ENCODE results near the gene UBA6.

UBA6 gene

DNA sequence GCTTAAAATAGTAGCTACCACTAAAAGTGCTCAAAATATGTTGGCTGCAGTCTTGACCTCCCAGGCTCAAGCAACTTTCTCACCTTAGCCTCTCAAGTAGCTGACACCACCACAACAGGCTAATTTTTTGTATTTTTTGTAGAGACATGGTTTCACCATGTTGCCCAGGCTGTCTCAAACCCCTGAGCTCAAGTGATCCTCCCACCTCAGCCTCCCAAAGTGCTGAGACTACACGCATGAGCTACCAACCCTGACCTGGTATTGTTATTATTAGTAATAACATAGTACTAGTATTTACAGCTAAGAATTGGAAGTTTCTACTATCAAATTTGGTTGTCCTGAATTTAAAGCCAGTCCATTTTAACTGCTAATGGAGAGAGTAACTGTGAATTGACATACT is 124.4 kb downstream of the UBA6 start:
- no peaks in the 10 kb centered on the region for H3K79me2 ChIP-seq (ENCODE audit: insufficient read depth, low read length)
- H3K4me3 ChIP-seq (ENCODE audit: low read length, poor library complexity, severe bottlenecking) = no peak overlapping the region
- H3K36me3 ChIP-seq (ENCODE audit: insufficient read depth, low read length) = no peaks in the 10 kb centered on the region; the same call in 1 of the 2 replicates
- H3K27me3 ChIP-seq (ENCODE audit: insufficient read depth, low read length, poor library complexity, severe bottlenecking) = no peaks in the 10 kb centered on the region
- H4K20me1 ChIP-seq (ENCODE audit: insufficient read depth, low read length, poor library complexity, severe bottlenecking) = no peaks in the 10 kb centered on the region
- no peaks in the 10 kb centered on the region for H3K9me3 ChIP-seq (ENCODE audit: insufficient read depth, low read depth, low read length)
- no peak overlapping the region for H2AFZ ChIP-seq (ENCODE audit: low read length)
- H3K4me2 ChIP-seq (ENCODE audit: low read depth, low read length, poor library complexity, severe bottlenecking) = no peak overlapping the region
- no peaks in the 10 kb centered on the region for H3F3A ChIP-seq (ENCODE audit: low read depth)
- H3K9me2 ChIP-seq (replicated peaks; ENCODE audit: low read depth, low read length) = no peaks in the 10 kb centered on the region
- TF ChIP-seq CTCF (conservative IDR thresholded peaks at IDR 0.05; ENCODE audit: low read length) (no peak), EZH2phosphoT487 (IDR thresholded peaks at IDR 0.05; ENCODE audit: borderline replicate concordance) (no peak)
- peaks cover 58% of the 10 kb centered on the region for H3K4me1 ChIP-seq (ENCODE audit: insufficient read depth, low read length, poor library complexity, severe bottlenecking)
- no peak overlapping the region for H3K9ac ChIP-seq (ENCODE audit: low read depth, low read length, poor library complexity, severe bottlenecking)

- no peaks in the 10 kb centered on the region for H3K27me3 ChIP-seq (ENCODE audit: insufficient read depth, low read length, poor library complexity, severe bottlenecking)
- H2AFZ ChIP-seq (ENCODE audit: low read length) = no peak overlapping the region
- no peak for TF ChIP-seq EZH2phosphoT487 (IDR thresholded peaks at IDR 0.05; ENCODE audit: borderline replicate concordance)
- no peak for TF ChIP-seq CTCF (conservative IDR thresholded peaks at IDR 0.05; ENCODE audit: low read length)
- no peak overlapping the region for H3K9ac ChIP-seq (ENCODE audit: low read depth, low read length, poor library complexity, severe bottlenecking)
- H3K9me2 ChIP-seq (replicated peaks; ENCODE audit: low read depth, low read length) = no peaks in the 10 kb centered on the region
- no peaks in the 10 kb centered on the region for H4K20me1 ChIP-seq (ENCODE audit: insufficient read depth, low read length, poor library complexity, severe bottlenecking)
- peak overlapping the region; percentile 47 for H3K4me2 ChIP-seq (ENCODE audit: low read depth, low read length, poor library complexity, severe bottlenecking)
- H3K79me2 ChIP-seq (ENCODE audit: insufficient read depth, low read length) = no peaks in the 10 kb centered on the region
- H3K4me3 ChIP-seq (ENCODE audit: low read length, poor library complexity, severe bottlenecking) = no peak overlapping the region
- H3F3A ChIP-seq (ENCODE audit: low read depth) = no peaks in the 10 kb centered on the region
- no peaks in the 10 kb centered on the region for H3K9me3 ChIP-seq (ENCODE audit: insufficient read depth, low read depth, low read length)
- H3K4me1 ChIP-seq (ENCODE audit: insufficient read depth, low read length, poor library complexity, severe bottlenecking) = peaks cover 60% of the 10 kb centered on the region
- H3K36me3 ChIP-seq (ENCODE audit: insufficient read depth, low read length) = no peaks in the 10 kb centered on the region; the same call in 1 of the 2 replicates
These were observed 124.9 kb downstream of the UBA6 start for GRCh38 chr4:67576059-67576466.

DNA sequence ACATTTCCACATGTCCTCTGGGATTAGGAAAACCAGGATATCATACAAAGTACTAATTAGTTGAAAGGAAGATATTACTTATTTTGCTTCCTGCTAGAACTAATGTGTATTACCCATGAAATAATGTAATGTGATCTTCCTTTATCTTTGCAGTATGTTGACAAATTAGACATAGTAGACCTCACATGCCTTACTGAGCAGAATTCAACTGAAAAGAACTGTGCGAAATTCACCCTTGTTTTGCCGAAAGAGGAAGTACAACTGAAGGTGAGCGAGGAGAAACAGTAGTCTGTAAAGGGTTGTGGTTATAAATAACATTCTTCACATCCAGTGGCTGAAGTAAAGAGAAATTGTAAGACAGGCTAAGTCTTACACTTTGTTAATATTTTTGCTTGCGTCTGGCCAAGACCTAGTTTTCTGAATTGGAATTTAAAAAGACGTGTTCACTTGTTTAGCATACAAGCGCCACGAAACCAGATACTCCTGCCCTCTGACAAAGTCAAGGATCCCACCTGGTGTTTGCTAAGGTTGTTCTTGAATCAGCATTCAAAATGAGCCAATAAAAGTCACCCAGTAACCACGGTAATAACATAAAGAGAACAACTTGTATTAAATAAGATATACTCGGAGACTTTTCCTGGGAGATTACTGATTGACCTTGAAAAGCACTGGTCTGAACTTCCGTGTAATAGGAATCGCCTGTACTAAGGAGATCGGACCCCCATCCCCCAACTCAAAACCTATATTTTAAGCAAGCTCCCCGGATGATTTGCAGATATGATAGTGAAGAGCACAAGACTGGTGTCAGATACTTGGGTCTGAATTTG is 125.5 kb downstream of the UBA6 start:
- H2AFZ ChIP-seq (ENCODE audit: low read length) = peak overlapping the region; percentile 57
- H3K9ac ChIP-seq (ENCODE audit: low read depth, low read length, poor library complexity, severe bottlenecking) = no peak overlapping the region

More for the DNA sequence above, 125.5 kb downstream of the UBA6 start:
- Histone ChIP-seq H3K9me3 (ENCODE audit: insufficient read depth, low read depth, low read length) (no peaks in the 10 kb centered on the region), H3K4me2 (ENCODE audit: low read depth, low read length, poor library complexity, severe bottlenecking) (peak overlapping the region; percentile 47), H3K79me2 (ENCODE audit: insufficient read depth, low read length) (no peaks in the 10 kb centered on the region), H3K9me2 (replicated peaks; ENCODE audit: low read depth, low read length) (no peaks in the 10 kb centered on the region), H3K36me3 (ENCODE audit: insufficient read depth, low read length) (no peaks in the 10 kb centered on the region; the same call in 1 of the 2 replicates), H3F3A (ENCODE audit: low read depth) (no peaks in the 10 kb centered on the region), H3K4me3 (ENCODE audit: low read length, poor library complexity, severe bottlenecking) (peak overlapping the region; percentile 34), H3K4me1 (ENCODE audit: insufficient read depth, low read length, poor library complexity, severe bottlenecking) (peaks cover 54% of the 10 kb centered on the region), H4K20me1 (ENCODE audit: insufficient read depth, low read length, poor library complexity, severe bottlenecking) (no peaks in the 10 kb centered on the region), H3K27me3 (ENCODE audit: insufficient read depth, low read length, poor library complexity, severe bottlenecking) (no peaks in the 10 kb centered on the region)
- TF ChIP-seq EZH2phosphoT487 (IDR thresholded peaks at IDR 0.05; ENCODE audit: borderline replicate concordance) (no peak), CTCF (conservative IDR thresholded peaks at IDR 0.05; ENCODE audit: low read length) (no peak)
